Right kidney (tissue), 1 donor: ENCODE measurements around the gene CBFA2T3.
"Not testable (repeated sequence)": the region's sequence is repeated elsewhere in the genome, so short reads cannot be mapped to it uniquely, and the experiment has no call there.

Experiments
- DNase-seq: peaks from one replicate; pipeline ENCODE4 v3.0.0-alpha.2; 2016

The CBFA2T3 gene

DNA sequence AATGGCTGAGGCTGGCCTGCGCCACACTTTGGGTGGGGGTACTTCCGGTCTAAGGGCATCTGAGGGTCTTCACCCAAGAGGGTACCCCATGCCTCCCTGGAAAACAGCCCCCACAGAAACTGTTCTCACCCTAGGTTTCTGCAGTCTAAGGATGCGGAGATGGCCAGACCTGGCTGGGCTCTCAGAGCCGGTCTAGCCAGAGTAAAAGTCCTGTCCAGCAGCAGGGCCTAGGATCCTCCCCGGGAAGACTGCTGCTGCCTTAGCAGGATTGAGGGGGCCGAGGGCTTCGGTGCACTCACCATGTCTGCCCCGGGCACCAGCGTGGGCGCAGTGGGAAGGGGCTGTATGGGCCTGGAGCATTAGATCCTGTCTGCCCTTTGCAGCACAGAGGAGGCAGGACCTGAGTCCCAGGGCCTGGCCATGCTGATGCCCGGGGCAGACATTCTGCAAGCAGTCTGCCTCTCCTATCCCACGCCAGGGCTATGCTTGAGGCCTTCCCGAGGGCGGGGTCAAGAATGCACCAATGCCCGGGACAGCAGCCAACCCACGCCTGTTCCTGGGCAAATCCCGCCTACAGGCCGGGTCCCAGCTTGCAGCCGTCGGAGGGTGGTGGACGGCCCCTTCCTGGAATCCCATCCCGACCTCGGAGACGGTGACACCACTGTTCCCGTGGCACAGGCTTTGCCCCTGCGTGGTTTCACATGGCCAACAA, 54.7 kb downstream of the CBFA2T3 start:
- DNase-seq = no peak

DNA sequence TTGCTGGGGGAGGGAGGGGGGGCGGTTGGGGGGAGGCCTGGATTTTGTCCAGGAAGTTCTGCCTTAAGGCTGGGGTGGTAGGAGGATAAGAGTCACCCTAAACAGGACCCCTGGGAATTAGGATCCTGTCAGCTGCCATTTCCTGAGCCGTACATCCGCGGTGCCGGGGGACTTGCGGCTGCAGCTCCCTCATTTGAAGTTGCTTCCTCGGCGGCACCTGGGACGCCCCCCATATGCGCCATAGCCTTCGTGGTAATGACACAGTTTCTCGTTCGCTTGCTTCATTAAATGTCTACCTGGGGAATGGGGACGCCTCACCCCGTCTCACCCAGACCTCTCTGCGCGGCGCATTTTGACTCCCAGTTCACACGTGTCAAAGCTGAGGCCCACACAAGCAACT, 55.4 kb downstream of the CBFA2T3 start:
- no peak for DNase-seq

DNA sequence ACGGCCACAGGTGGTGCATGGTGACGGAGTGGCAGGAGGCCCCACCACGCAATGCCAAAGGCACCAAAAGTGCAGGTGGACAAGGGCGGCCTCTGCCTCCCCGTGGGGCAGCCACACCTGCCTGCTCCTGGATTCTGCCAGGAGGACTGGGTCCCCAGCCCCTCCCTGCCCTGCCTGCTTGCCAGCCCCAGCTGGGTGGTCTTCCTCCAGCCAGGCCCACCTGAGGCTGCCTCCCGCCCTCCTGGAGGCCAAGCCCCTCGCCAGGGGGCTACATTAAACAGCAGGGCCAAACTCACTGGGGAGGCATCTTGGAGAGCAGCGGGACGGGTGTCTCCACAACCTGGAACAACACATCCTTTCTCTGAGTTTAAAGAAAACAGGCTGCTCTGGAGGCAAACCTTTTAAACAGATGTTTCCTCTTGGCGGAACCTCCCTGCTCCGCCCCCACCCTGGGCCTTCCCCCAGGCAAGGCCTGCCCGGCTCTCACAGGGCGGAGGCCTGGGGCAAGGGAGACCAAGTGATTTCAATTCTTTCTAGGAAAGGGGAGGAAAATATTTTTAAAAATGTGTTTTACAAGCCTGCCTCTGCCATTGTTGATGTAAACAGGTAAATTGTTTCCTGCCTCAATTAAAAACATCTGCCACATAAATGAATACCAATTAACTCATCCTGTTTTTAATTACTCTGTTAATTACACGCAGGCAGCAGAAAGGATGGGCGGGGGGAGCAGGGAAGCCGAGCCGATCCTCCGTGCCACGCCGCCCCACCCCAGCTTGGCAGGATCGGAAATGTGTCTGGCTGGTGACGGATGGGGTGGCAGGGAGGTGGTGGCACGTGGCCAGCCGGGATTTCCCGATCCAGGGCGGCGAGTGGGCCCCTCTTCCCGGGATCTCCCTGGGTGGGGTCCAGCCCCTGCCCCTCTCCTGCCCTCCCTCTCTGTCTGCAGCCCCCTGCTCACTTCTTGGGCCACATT, 56.1 kb downstream of the CBFA2T3 start:
- no peak for DNase-seq

DNA sequence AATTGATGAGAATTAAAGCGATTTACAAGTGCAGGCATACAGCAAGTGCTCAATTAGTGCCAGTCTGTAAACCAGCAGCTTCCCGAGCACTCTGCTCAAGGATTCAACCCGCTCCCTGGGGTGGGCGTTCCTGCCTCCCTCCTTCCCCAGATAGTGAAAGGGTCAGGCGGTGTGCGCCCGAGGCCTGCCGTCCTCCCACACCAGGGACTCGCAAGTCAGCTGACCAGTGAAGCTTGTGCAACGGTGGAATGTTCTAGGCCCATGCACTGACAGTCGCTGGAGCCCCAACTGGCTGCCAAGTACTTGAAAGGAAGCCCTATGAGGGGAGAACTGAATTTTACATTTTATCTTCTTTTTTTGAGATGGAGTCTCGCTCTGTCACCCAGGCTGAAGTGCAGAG, 57.1 kb downstream of the CBFA2T3 start:
- no peak for DNase-seq

DNA sequence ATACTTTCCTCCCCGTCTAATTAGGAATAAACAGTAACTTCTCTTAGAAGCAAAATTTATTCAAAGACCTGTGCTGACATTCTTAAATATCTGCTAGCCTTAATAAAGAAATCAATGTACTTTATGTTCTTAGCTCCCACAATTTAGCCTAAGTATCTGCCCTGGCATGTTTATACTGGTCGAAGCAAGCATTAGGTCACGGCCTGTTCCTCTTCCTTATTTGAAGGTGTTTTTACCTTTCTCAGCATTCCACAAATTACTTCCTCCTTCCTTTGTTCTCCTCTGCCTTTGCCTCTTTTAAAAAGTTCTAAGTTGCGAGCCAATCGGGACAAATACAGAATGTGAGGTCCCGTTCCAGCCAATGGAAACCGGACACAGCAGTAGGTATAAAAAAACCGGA, 58.1 kb downstream of the CBFA2T3 start:
- DNase-seq = not testable (repeated sequence)

DNA sequence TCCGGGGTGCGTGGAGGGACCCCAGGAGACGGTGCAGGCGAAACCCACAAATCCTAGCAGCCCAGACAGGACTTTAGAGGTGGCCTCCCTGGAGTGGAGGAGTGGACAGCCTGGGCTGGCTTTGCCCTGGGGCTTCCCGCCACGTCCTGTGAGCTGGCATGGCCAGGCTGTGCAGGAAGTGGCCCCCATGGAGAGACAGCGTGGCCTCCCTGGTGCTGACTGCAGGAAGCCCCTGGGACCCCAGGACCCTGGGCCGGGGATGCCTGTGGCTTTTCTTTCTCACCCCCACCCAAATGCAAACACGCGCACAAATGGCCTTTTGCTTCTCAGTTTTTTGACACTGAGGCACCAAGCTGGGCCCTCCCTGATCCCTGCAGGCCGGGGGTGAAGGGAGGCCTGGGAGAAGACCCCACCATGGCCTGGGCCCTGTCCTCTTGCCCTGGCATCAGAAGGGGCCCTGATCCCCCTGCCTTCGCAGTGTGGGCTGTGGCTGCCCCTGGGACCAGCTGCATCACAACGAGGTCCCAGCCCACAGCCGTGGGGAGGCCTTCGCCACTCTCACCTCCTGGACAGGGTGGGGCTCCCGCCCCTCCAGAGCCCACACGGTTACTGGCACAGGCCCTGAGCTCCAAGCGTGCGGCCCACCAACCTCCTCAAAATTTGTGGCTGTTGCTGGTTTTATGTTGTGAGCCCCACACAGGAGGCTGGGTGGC, 58.9 kb downstream of the CBFA2T3 start:
- DNase-seq = no peak

DNA sequence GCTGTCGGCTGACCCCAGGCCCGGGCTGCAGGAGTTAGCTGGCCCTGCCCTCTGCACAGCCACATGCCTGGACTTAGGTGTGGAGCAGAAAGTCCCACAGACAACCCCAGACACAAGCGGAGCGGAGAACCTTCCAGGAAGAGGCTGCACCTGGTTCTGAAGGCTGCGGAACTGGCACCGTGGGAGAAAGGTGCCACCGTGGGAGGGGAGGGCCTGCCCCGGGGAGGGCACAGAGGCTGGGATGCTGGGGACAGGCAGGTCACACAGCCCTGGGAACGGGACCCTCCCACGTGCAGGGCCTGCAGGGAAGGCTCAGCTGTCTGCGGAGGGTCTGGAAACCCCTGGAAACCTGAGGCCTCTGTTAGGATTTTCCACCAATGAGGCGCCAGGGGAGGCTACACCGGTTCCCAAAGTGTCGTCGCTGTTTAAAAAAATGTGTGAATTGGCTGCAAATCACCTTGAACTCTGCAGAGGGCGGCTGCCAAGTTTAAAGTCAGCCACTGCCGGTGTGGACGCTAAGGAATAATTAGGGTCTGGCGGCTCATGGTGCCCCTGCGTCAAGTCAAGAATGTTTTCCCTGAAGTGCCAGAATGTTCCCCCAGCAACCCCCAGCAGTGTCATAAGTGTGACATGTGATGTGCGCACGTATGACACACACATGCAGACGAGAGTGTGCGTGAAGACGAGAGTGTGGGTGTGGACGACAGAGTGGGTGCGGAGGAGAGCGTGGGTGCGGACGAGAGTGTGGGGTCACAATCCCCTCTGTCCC, 59.7 kb downstream of the CBFA2T3 start:
- DNase-seq = peak; percentile 64

DNA sequence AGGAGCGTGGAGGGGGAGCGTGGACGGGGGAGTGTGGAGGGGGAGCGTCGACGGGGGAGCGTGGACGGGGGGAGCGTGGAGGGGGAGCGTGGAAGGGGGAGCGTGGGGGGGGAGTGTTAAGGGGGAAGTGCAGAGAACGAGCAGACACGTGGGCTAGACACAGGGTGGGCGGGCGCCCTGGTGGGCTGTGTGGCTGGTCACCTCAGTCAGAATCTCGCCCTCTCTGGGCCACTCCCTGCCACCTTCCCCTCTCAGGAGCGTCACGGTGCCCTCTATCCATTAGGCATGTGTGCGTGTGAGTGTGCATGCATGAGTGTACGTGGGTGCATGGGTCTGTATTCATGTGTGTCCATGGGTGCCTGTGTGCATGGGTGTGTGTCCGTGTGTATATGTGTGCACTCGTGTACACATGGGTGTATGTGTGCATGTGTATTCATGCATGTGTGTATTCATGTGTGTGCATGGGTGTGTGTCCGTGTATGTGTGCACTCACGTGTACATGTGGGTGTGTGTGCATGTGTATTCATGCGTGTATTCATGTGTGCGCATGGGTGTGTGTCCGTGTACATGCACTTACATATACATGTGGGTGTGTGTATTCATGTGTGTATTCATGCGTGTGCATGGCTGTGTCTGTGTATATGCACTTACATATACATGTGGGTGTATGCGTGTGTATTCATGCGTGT, 61.2 kb downstream of the CBFA2T3 start:
- DNase-seq = no peak

DNA sequence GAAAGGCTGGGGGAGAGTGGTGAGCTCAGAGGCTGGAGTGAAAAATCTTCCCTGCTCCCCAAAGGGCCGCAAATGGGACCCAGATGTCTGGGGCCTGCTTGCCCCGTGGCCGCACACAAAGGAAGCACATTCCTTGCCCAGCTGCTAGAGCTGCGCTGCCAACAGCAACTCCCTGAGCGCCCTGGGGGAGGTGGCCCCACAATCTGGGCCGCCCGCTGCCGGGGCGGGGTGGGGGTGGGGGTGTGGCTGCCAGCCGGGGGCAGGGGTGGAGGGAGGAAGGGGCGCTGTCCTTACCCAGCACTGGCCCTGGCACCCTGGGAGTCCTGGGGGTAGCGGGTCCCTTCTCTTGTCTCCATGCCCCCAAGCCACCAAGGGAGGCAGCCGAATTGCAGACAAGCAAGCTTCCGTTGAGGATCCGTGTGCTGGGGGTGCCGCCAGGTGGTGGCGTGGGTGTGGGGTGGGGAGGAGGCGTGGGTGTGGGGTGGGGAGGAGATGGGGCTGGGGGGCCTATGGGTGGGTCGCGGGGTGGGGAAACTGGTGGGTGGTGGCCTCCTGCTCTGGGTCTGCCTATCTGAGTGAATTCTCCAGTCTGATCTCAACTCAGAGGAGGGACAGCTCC, 62.1 kb downstream of the CBFA2T3 start:
- DNase-seq = no peak

DNA sequence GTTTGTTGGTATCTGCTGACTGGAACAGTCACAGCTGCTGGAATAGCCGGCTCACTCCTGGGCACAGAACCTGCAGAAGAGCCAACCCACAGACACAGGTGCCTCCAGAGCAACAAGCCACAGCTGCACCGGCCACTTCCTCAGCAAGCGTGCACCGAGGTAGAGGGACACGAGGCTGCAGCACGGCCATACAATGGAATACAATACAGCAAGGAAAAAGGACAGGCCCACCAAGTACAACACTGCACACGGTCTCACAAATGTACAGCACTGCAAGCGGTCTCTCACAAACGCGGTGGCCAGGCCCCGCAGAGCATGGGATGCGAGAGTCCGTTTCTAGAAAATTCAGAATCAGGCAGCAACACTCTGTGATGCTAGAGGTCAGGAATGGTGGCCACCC, 63.1 kb downstream of the CBFA2T3 start:
- DNase-seq = no peak

DNA sequence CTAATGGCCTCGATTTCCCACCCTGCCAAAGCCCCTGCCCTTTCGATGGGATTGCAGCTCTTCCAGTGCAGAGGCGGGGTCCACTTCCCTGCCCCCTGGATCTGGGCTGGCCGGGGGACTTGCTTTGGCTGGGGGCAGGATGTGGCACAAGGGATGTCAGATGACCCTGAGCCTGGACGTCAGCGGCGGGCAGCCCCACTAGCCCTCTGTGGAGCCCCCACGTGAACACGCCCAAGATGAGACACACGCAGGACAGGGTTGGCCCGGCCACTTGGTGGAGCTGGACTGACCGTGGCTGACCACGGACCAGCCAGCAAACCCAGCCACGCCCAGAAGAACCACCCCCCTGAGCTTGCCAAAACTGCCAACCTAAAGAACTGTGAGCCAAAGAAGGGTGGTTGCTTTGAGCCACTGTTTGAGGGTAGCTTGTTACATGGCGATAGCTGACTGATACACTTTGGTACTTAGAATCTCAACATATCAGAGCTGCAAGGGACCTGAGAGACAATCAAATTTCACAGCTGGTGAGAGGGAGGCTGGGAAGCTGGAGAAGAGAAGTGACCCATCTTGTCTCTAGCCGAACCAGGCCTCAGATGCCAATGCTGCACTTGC, 63.9 kb downstream of the CBFA2T3 start:
- no peak for DNase-seq

DNA sequence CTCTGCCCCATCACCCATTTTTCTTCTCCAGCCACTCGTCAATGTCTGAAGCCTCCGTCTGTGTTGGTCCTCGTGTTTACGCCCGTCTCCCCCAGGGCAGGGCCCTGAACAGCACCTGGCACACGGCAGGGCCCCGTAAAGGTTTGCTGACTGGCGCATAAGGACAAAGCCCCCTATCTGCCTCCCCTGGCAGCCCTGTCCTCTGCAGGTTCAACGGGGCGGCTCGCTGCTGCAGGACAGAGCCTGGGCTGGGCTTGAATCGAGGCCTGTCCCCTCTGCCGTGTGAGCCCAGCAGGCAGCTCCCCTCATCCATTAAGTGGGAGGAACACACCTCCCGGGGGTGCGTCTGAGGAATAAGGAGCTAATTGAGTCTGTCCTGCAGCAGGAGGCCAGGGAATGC, 64.5 kb downstream of the CBFA2T3 start:
- no peak for DNase-seq

DNA sequence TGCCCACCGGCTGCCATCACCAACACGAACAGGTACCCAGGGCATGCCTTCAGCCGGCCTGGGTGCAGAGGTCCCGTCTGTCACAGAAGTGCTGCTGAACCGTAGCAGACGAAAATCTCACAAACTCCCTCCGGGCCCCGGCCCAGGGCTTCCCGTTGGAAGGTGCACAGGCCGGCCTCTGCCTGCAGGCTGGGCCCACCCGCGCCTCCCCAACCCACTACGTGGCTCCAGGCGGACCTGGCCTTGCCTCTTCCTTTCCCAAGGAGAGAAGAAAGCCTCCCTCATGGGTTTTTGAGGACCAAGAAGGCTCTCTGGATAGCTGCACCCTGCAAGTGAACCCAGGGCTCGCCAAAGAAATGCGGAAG, 65.1 kb downstream of the CBFA2T3 start:
- DNase-seq = no peak

DNA sequence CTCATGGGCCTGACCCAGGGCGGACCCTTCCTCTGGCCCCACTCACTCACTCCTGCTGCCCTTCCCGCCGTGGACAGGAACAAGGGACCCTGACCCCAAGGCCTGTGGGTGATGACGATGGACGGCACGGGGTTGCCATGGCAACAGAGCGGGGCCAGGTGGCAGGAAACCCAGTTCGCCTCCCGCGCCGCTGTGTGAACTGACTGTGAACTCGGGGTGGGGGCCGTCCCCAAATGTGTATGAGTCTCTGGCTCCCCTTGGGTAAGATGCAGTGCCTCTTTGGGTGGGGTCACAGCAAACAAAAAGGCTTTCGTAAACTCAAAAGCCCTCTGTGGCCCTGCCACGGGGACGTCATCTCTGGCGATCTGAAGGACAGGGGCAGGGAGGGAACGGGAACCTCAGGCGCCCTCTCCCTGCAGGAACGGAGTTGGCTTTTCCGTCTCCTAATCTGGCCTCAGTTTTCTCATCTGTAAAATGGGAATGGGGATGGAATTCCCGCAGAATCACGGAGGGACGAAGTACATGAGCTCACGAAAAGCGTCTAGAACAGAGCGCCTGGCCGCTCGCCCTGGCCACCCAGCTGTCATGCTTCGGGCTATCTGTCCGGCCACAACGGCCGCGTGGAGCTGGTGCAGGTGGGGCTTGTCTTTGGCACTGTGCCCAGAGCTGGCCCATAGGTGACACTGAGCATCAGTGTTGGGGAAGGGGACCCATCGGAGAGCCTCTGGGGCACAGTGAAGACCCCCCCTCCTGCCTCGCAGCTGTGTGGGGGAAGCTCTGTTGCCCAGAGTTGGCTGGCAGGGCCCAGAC, 65.7 kb downstream of the CBFA2T3 start:
- peak; percentile 48 for DNase-seq

DNA sequence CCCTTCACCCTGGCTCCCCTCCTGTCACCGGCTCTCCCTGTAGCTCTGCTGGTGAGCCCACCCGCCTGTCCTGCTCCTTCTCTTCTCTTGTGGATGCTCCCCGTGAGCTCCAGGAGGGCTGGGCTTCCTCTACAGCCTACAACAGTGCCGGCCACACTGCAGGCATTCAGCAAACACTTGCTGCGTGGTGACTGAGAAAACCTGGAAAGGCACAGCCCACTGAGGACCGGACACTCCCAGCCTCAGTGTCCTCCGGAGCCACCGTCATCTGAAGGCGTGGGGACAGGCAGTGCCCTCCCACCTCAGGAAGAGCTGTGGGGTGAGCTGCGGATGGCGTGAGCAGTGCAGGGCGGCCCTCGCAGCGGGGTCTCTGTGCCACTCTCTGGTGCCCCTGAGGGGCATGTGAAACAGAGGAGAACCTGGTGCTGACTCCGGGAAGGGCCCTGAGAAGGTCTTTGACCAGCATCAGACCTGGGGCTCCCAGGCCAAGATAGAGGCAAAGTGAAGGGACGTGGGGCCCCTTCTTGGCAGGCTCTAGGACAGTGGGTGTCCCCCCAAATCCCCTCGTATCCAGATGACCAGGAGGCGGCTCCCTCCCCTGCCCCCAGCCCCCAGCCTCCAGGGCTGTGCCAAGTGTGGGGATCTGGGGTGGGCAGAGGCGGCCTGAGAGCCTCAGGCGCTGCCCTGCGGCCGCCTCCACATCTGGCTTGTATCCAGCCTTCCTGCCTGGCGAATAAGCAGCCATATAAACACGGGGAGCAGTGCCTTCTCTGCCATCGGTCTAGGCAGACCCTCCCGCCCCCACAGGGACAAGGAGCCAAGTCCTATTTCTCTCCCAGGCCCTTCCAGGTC, 66.5 kb downstream of the CBFA2T3 start:
- no peak for DNase-seq

DNA sequence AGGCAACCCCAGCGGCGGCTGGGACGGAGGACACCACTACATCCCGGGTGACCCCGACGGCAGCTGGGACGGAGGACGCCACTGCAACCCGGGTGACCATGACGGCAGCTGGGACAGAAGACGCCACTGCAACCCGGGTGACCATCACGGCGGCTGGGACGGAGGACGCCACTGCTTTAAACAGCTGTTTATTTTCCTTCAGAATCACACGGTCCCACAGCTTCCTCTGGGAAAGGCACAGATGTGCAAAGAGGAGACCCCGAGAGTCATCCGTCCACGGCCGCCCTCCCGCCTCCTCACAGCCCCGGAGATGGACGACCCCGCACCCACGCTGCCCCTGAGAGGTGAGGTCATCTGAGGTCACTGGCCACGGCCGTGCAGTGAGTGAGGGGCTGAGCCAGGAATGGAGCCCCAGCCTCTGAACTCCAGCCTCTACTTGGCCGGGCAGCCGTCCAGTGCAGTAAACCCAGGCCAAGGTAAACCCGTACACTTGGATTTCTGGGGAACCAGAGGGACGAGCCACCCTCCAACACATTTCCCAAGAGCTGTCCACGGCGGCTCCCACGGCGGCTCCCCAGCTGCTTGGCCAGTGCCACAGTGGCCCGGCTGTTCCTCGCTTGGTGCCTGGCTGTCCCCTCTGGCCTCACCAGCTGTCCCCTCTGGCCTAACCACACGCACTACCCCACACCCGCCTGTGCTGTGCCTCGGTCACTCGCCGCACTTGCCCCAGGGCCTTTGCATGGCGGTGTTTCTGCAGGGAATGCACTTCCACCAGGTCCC, 67.4 kb downstream of the CBFA2T3 start:
- no peak for DNase-seq

DNA sequence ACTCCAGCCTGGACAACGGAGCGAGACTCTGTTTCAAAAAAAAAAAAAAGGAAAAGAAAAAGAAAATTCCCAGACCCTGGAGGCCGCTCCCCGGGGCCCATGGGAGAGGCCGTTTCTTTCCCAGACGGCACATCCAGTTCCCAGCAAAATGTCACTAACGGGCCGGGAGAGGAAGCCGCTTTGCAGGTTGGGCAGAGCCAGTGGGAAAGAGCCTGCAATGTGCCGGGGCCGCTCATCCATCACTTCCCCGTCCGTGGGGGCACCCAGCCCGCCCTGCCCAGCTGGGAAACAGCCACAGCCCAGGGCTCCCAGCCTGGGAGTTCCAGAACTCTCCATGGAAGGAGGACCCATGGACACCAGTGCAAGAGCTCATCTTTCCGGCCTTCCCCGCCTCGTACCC, 68.7 kb downstream of the CBFA2T3 start:
- no peak for DNase-seq

DNA sequence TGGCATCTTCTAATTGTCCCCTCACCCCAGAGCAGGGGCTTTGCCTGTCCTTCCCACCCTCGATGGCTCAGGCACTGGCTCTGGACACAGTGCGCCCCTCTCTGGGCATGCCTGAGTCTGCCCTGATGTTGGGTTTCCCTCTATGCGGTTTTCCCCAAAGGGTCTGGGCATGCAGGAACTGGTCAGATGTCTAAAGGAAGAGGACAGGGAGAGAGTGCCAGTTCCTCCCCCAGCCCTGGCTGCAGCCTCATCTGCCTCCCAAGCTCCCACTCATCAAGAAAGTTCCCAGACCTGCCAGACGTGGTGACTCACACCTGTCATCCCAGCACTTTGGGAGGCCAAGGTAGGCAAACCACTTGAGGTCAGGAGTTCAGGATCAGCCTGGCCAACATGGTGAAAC, 69.2 kb downstream of the CBFA2T3 start:
- no peak for DNase-seq
